LNCAP (cell line): ENCODE measurements around the gene BOK.

Experiments used
- CTCF ChIP-seq: fragments of 450-650 bp; IDR thresholded peaks from 2 replicates; pipeline ENCODE4 v1.5.1; 2017; ENCODE audit warnings: mild to moderate bottlenecking

BOK gene

GRCh38 chr2:241550616-241551580 is 7.6 kb upstream of the BOK start:
- TF ChIP-seq CTCF = no peak

GRCh38 chr2:241551599-241551997 is 6.9 kb upstream of the BOK start:
- no peak for TF ChIP-seq CTCF

DNA sequence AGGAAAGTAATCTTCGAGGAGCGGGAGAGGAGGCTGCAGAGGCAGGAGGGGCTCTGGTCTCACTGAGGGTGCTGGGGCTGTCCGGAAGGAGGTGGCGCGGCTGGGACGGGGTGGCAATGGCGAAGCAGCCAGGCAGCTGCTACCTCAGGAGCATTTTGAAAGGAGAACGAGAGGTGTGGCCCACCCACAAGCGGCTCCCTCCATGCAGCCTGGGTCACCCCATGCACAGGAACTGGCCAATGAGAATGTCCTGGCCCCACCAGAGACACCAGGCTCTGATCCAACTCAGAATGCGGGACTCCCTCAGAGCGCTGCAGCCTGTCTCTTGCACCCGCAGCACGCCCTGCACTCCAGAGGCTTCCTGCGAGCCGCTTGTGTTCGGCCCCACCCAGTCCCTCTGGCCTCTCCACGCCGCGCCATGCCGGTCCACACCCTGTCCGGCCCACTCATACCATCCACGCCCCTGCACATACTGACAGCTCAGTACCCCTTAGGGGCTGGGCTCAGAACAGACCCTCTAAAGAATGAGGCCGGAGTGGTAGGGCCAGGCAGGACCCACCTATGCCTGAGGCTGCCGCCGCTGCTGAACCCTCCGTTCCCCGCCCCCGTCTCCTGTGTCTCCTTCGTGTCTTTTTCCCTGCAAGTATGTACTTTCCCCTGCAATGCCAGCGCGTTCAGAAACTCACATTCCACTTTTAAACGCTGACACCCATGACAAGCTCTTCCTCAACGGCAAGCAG is 6.4 kb upstream of the BOK start:
- no peak for TF ChIP-seq CTCF

GRCh38 chr2:241553512-241553830 is 5.1 kb upstream of the BOK start:
- no peak for TF ChIP-seq CTCF

- TF ChIP-seq CTCF = no peak
These were observed 4.6 kb upstream of the BOK start for GRCh38 chr2:241553981-241554380.

GRCh38 chr2:241554610-241555322 is 3.8 kb upstream of the BOK start:
- TF ChIP-seq CTCF = no peak

DNA sequence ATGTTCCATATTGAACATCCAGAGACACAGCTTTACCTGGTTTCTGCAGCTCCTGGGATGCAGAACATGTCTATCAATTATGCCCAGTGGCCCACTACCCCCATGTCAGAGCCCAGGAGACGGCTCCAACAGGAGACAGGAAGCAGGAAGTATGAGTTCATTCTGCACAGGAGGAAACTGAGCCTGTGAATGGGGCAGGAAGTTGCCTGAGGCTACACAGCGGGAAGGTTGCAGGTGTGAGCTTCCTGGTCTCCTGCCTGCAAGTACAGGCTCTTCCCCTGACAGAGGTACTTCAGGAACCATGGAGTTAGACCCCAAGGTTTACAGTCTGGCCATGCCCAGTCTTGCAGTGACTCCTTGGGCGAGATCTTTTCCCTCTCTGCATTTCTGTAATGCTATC is 2.8 kb upstream of the BOK start:
- TF ChIP-seq CTCF = no peak
